IMR-90 (cell line): ENCODE results near the gene ENPP3. TPM values are rescaled to one million over a fixed set of nuclear protein-coding genes. Genes with fewer than 3 reads are reported as not detected.

Experiments
- ATAC-seq: fragments of 200-7000 bp; cut with Tn5 transposase; 2 replicates; pipeline ENCODE4 v1.9.1; 2020; ENCODE audit warnings: low read depth, mild to moderate bottlenecking, moderate library complexity
- BruUV-seq: library from RNA; stranded (reverse); fragments of 400-500 nt; replicated peaks from 2 replicates; lab custom pipeline; 2021; lab: Mats Ljungman, UMichigan
- CTCF ChIA-PET: fragments of 300-600 bp; formaldehyde crosslinking; extraction: SDS; loops from one replicate; lab custom pipeline; 2021; ENCODE audit warnings: antibody characterized with exemption; lab: Yijun Ruan, JAX
- POLR2A ChIA-PET: fragments of 300-600 bp; sonication (Branson Sonifier 250); formaldehyde crosslinking; loops from one replicate; lab custom pipeline; 2022; ENCODE audit warnings: antibody characterized with exemption; ENCODE audit not compliant: unreplicated experiment; lab: Charles Lee
- DNase-seq: peaks from one replicate; pipeline ENCODE4 v3.0.0; 2013
- H2AFZ ChIP-seq: replicated peaks from 2 replicates; pipeline ENCODE3; 2013; ENCODE audit warnings: low read length, mild to moderate bottlenecking; ENCODE audit not compliant: poor library complexity
- H2AK5ac ChIP-seq: 2 replicates; pipeline ENCODE4 v1.6.1; 2013; ENCODE audit warnings: low read depth, low read length, inconsistent platforms
- H2AK9ac ChIP-seq: replicated peaks from 2 replicates; pipeline ENCODE3; 2013; ENCODE audit warnings: mild to moderate bottlenecking, low read depth, low read length, moderate library complexity; ENCODE audit not compliant: poor library complexity
- H2BK120ac ChIP-seq: 2 replicates; pipeline ENCODE4 v1.6.1; 2013; ENCODE audit warnings: low read depth, low read length, inconsistent platforms
- H2BK15ac ChIP-seq: 3 replicates; pipeline ENCODE4 v1.6.1; 2013; ENCODE audit warnings: low read depth, low read length, inconsistent platforms
- H2BK20ac ChIP-seq: 2 replicates; pipeline ENCODE4 v1.6.1; 2013; ENCODE audit warnings: low read depth, mild to moderate bottlenecking, inconsistent platforms, low read length, moderate library complexity
- H2BK5ac ChIP-seq: 2 replicates; pipeline ENCODE4 v1.6.1; 2013; ENCODE audit warnings: mild to moderate bottlenecking, low read depth, low read length, inconsistent platforms; ENCODE audit not compliant: poor library complexity, severe bottlenecking
- H3K14ac ChIP-seq: replicated peaks from 2 replicates; pipeline ENCODE4 v1.6.1; 2013; ENCODE audit warnings: low read depth, low read length, inconsistent platforms
- H3K18ac ChIP-seq: 2 replicates; pipeline ENCODE4 v1.6.1; 2013; ENCODE audit warnings: low read depth, low read length, control low read depth
- H3K23ac ChIP-seq: 2 replicates; pipeline ENCODE4 v1.6.1; 2013; ENCODE audit warnings: low read depth, low read length, inconsistent platforms
- H3K27ac ChIP-seq: 2 replicates; pipeline ENCODE4 v1.5.1; 2013; ENCODE audit warnings: mild to moderate bottlenecking, control low read depth, low read length; ENCODE audit not compliant: insufficient read depth
- H3K27me3 ChIP-seq: 2 replicates; pipeline ENCODE4 v1.6.1; 2013; ENCODE audit warnings: low read length; ENCODE audit not compliant: control insufficient read depth, insufficient read depth
- H3K36me3 ChIP-seq: 2 replicates; pipeline ENCODE4 v1.6.1; 2013; ENCODE audit warnings: low read length, mixed read lengths; ENCODE audit not compliant: control insufficient read depth, insufficient read depth
- H3K4ac ChIP-seq: 2 replicates; pipeline ENCODE4 v1.6.1; 2013; ENCODE audit warnings: low read depth, low read length, inconsistent platforms
- H3K4me1 ChIP-seq: 2 replicates; pipeline ENCODE4 v1.6.1; 2013; ENCODE audit warnings: low read length, mixed read lengths; ENCODE audit not compliant: control insufficient read depth, insufficient read depth
- H3K4me2 ChIP-seq: 2 replicates; pipeline ENCODE4 v1.6.1; 2013; ENCODE audit warnings: low read depth, mild to moderate bottlenecking, control low read depth, low read length, moderate library complexity
- H3K4me3 ChIP-seq: 2 replicates; pipeline ENCODE4 v1.5.1; 2013; ENCODE audit warnings: low read depth, mild to moderate bottlenecking, control low read depth, low read length, moderate library complexity; ENCODE audit not compliant: insufficient read depth
- H3K56ac ChIP-seq: 2 replicates; pipeline ENCODE4 v1.6.1; 2013; ENCODE audit warnings: low read length, inconsistent platforms; ENCODE audit not compliant: insufficient read depth; ENCODE audit errors: extremely low read depth
- H3K79me1 ChIP-seq, 2 experiments: 2 replicates each; pipeline ENCODE4 v1.6.1; 2013; ENCODE audit warnings: low read length in 2 of 2, inconsistent platforms in 1 of 2, low read depth in 1 of 2
- H3K9ac ChIP-seq: 2 replicates; pipeline ENCODE4 v1.6.1; 2013; ENCODE audit warnings: low read depth, low read length, control low read depth
- H3K9me1 ChIP-seq: 2 replicates; pipeline ENCODE4 v1.6.1; 2013; ENCODE audit warnings: low read length, inconsistent platforms; ENCODE audit not compliant: insufficient read depth
- H3K9me3 ChIP-seq: 2 replicates; pipeline ENCODE4 v1.6.1; 2013; ENCODE audit warnings: low read length; ENCODE audit not compliant: control insufficient read depth, insufficient read depth
- H4K20me1 ChIP-seq: 2 replicates; pipeline ENCODE4 v1.6.1; 2013; ENCODE audit warnings: low read length, inconsistent platforms; ENCODE audit not compliant: insufficient read depth
- H4K5ac ChIP-seq: 2 replicates; pipeline ENCODE4 v1.6.1; 2013; ENCODE audit warnings: mild to moderate bottlenecking, low read depth, low read length, control low read depth
- H4K8ac ChIP-seq, 2 experiments: 2 replicates each; pipeline ENCODE4 v1.6.1; 2013; ENCODE audit warnings: low read depth in 2 of 2, low read length in 2 of 2, control low read depth in 1 of 2, inconsistent platforms in 1 of 2
- H4K91ac ChIP-seq: 2 replicates; pipeline ENCODE4 v1.6.1; 2013; ENCODE audit warnings: low read depth, low read length, inconsistent platforms; ENCODE audit not compliant: insufficient read depth
- BHLHE40 ChIP-seq: fragments of 150-350 bp; IDR thresholded peaks from 2 replicates; pipeline ENCODE4 v1.6.1; 2016; ENCODE audit warnings: mild to moderate bottlenecking, low read depth, low read length
- MXI1 ChIP-seq: IDR thresholded peaks from 2 replicates; pipeline ENCODE4 v1.6.1; 2012; ENCODE audit warnings: low read depth, mild to moderate bottlenecking, low read length, moderate library complexity, borderline replicate concordance
- NFE2L2 ChIP-seq: fragments of 150-350 bp; IDR thresholded peaks from 2 replicates; pipeline ENCODE4 v1.6.1; 2016; ENCODE audit warnings: low read depth, mild to moderate bottlenecking, low read length
- POLR2A ChIP-seq: IDR thresholded peaks from 2 replicates; pipeline ENCODE4 v1.6.1; 2012; ENCODE audit warnings: mild to moderate bottlenecking, low read depth, low read length
- RCOR1 ChIP-seq: IDR thresholded peaks from 2 replicates; pipeline ENCODE4 v1.6.1; 2012; ENCODE audit warnings: mild to moderate bottlenecking, low read length, improper control_type of control experiment; ENCODE audit not compliant: insufficient replicate concordance
- USF2 ChIP-seq: fragments of 150-350 bp; IDR thresholded peaks from 2 replicates; pipeline ENCODE4 v1.6.1; 2017; ENCODE audit warnings: mild to moderate bottlenecking, antibody characterized with exemption, low read length, low read depth
- WGBS, 2 experiments: methylation state at CpG; one replicate each; pipeline versions ENCODE4 v1.1.5 to v1.1.7; 2013; ENCODE audit warnings: missing lambda C conversion rate in 2 of 2; ENCODE audit not compliant: insufficient read length in 1 of 2; ENCODE audit errors: extremely low coverage in 2 of 2; 5-methylcytosine and 5-hydroxymethylcytosine counted together
- dilution Hi-C: fragments of 300-500 bp; cut with HindIII; formaldehyde crosslinking; loops from one replicate; pipeline ENCODE4 v1.14.3; 2018; ENCODE audit warnings: low sequenced_read_pairs; ENCODE audit not compliant: unreplicated experiment
- in situ Hi-C: fragments of 300-500 bp; cut with MboI; formaldehyde crosslinking; loops from 3 replicates; pipeline ENCODE4 v1.14.3; 2019; ENCODE audit warnings: low sequenced_read_pairs, inconsistent platforms, mixed read lengths
- intact Hi-C: fragments of 100-400 bp; cut with micrococcal nuclease; formaldehyde crosslinking; loops from 2 replicates; pipeline ENCODE4 v1.10.0; 2022
- polyA plus RNA-seq, 3 experiments: library from polyadenylated mRNA; depleted of rRNA; stranded (reverse); fragments of >200 nt; gene quantifications; 2 replicates each; pipeline ENCODE4 v1.2.3, GENCODE V29; 2012; ENCODE audit warnings: low replicate concordance in 1 of 3
- total RNA-seq: library from RNA; depleted of rRNA; stranded (reverse); fragments of >200 nt; gene quantifications from 2 replicates; pipeline ENCODE4 v1.2.3, GENCODE V29; 2012

ENPP3 gene
- total and polyA plus RNA-seq, 2 of the 4 experiments (the other 2 are of a cell fraction), result under 0.01 to 0.05 TPM

- no peak overlapping the region for H3K14ac ChIP-seq
- DNase-seq, result no peak
- no peak overlapping the region for H4K5ac ChIP-seq
- in situ Hi-C loops (no loop called here), dilution Hi-C loops (no loop called here), intact Hi-C loops (no loop called here)
- no peak overlapping the region for H3K56ac ChIP-seq
- TF ChIP-seq POLR2A (no peak), BHLHE40 (no peak), MXI1 (no peak), USF2 (no peak), RCOR1 (no peak), NFE2L2 (no peak)
- no peaks in the 10 kb centered on the region for H3K79me1 ChIP-seq
- H3K27me3 ChIP-seq, result no peaks in the 10 kb centered on the region; the same call in 1 of the 2 replicates
- no peak overlapping the region for H3K27ac ChIP-seq
- H2AK5ac ChIP-seq, result no peak overlapping the region
- H3K9me3 ChIP-seq, result no peaks in the 10 kb centered on the region
- no CpG with 5 or more reads among the region's 3 CpGs for WGBS, 2 experiments
- no peak overlapping the region for H3K4me3 ChIP-seq
- no peak overlapping the region for H4K8ac ChIP-seq
- H3K4me1 ChIP-seq, result no peaks in the 10 kb centered on the region
- H3K23ac ChIP-seq, result no peak overlapping the region
- no peak overlapping the region for H2BK120ac ChIP-seq
- ChIA-PET POLR2A (no interaction called here), CTCF (no interaction called here)
- H2BK5ac ChIP-seq, result no peak overlapping the region
- no peak overlapping the region for H3K4ac ChIP-seq
- H2BK20ac ChIP-seq, result no peak overlapping the region
- H4K91ac ChIP-seq, result no peak overlapping the region
- H3K9me1 ChIP-seq, result no peaks in the 10 kb centered on the region
- no TSS peak for BruUV-seq
- no peak overlapping the region for H3K18ac ChIP-seq
- H3K36me3 ChIP-seq, result no peaks in the 10 kb centered on the region
- ATAC-seq, result no peak
- no peak overlapping the region for H2AK9ac ChIP-seq
- no peak overlapping the region for H3K9ac ChIP-seq
- H3K4me2 ChIP-seq, result no peak overlapping the region
- no peaks in the 10 kb centered on the region for H4K20me1 ChIP-seq
- no peak overlapping the region for H2BK15ac ChIP-seq
- H2AFZ ChIP-seq, result no peak overlapping the region
Measured at GRCh38 chr6:131717836-131718542, 80.9 kb downstream of the ENPP3 start.
